Activated CD8-positive, alpha-beta memory T cell treated with anti-CD3 and anti-CD28 coated beads, Interleukin-2, amount 50 U/mL, for 1 hour (primary cell): ENCODE data around the gene TOX2.

Experiments
- DNase-seq: peaks from one replicate; pipeline ENCODE4 v3.0.0-alpha.2; 2020; ENCODE audit errors: extremely low read depth

Gene TOX2

GRCh38 chr20:44075191-44075949, 160.7 kb downstream of the TOX2 start:
- DNase-seq = no peak

GRCh38 chr20:44075950-44076232, 161.2 kb downstream of the TOX2 start:
- no peak for DNase-seq

GRCh38 chr20:44079291-44079690, 164.6 kb downstream of the TOX2 start:
- DNase-seq = no peak

GRCh38 chr20:44080064-44080463, 165.4 kb downstream of the TOX2 start:
- DNase-seq = no peak

GRCh38 chr20:44080646-44081267, 166.1 kb downstream of the TOX2 start:
- peak; percentile 46 for DNase-seq

GRCh38 chr20:44081476-44081875, 166.8 kb downstream of the TOX2 start:
- DNase-seq = no peak

GRCh38 chr20:44081888-44082287, 167.2 kb downstream of the TOX2 start:
- DNase-seq = no peak

- no peak for DNase-seq
Observed at GRCh38 chr20:44083220-44083933, 168.7 kb downstream of the TOX2 start.

GRCh38 chr20:44084439-44084838, 169.8 kb downstream of the TOX2 start:
- no peak for DNase-seq

- DNase-seq = no peak
Observed at GRCh38 chr20:44084891-44085290, 170.2 kb downstream of the TOX2 start.

GRCh38 chr20:44085616-44086434, 171.2 kb downstream of the TOX2 start:
- no peak for DNase-seq

- DNase-seq = no peak
Observed at GRCh38 chr20:44087051-44087856, 172.6 kb downstream of the TOX2 start.

- DNase-seq = no peak
Observed at GRCh38 chr20:44087857-44088120, 173.1 kb downstream of the TOX2 start.

- DNase-seq = no peak
Observed at GRCh38 chr20:44089987-44090674, 175.5 kb downstream of the TOX2 start.

GRCh38 chr20:44091026-44091425, 176.4 kb downstream of the TOX2 start:
- no peak for DNase-seq

GRCh38 chr20:44092551-44093248, 178.0 kb downstream of the TOX2 start:
- no peak for DNase-seq

- no peak for DNase-seq
Observed at GRCh38 chr20:44093249-44093582, 178.6 kb downstream of the TOX2 start.

GRCh38 chr20:44095831-44096230, 181.2 kb downstream of the TOX2 start:
- DNase-seq = no peak

- no peak for DNase-seq
Observed at GRCh38 chr20:44097521-44098255, 183.0 kb downstream of the TOX2 start.

- no peak for DNase-seq
Observed at GRCh38 chr20:44098256-44098630, 183.6 kb downstream of the TOX2 start.
